HEK293 (cell line): ENCODE measurements around the gene TAS1R2.

Experiments
- TCF7L2 ChIP-seq: IDR thresholded peaks from 2 replicates; pipeline ENCODE4 v1.6.1; 2011; ENCODE audit warnings: low read depth, mild to moderate bottlenecking, inconsistent platforms, low read length, moderate library complexity, borderline replicate concordance
- YY1 ChIP-seq: fragments of 450-650 bp; formaldehyde crosslinking; IDR thresholded peaks from 2 replicates; pipeline ENCODE4 v1.5.1; 2018; ENCODE audit warnings: missing biosample characterization, missing genetic modification characterization
- ZFP3 ChIP-seq: fragments of 450-650 bp; formaldehyde crosslinking; IDR thresholded peaks from 2 replicates; pipeline ENCODE4 v1.5.1; 2016; ENCODE audit warnings: low read depth, missing biosample characterization, missing genetic modification characterization
- ZNF121 ChIP-seq: fragments of 450-650 bp; formaldehyde crosslinking; IDR thresholded peaks from 2 replicates; pipeline ENCODE4 v1.5.1; 2016; ENCODE audit warnings: missing biosample characterization, missing genetic modification characterization
- ZNF138 ChIP-seq: fragments of 450-650 bp; formaldehyde crosslinking; IDR thresholded peaks from 2 replicates; pipeline ENCODE4 v1.5.1; 2016; ENCODE audit warnings: missing biosample characterization, missing genetic modification characterization, borderline replicate concordance
- ZNF394 ChIP-seq: fragments of 450-650 bp; formaldehyde crosslinking; IDR thresholded peaks from 2 replicates; pipeline ENCODE4 v1.5.1; 2016; ENCODE audit warnings: missing biosample characterization, missing genetic modification characterization, mild to moderate bottlenecking, moderate library complexity, borderline replicate concordance
- TF ChIP-seq, protein P1 (sequence below): fragments of 450-650 bp; formaldehyde crosslinking; IDR thresholded peaks from 2 replicates; pipeline ENCODE4 v1.5.0; 2017; ENCODE audit warnings: missing biosample characterization, missing genetic modification characterization, borderline replicate concordance
- TF ChIP-seq, protein P2 (sequence below): fragments of 450-650 bp; formaldehyde crosslinking; IDR thresholded peaks from 2 replicates; pipeline ENCODE4; 2016; ENCODE audit warnings: missing biosample characterization, missing genetic modification characterization
- TF ChIP-seq, protein P3 (sequence below): fragments of 450-650 bp; formaldehyde crosslinking; IDR thresholded peaks from 2 replicates; pipeline ENCODE4 v1.5.1; 2017; ENCODE audit warnings: missing biosample characterization, mild to moderate bottlenecking, missing genetic modification characterization, moderate library complexity
- TF ChIP-seq, protein P4 (sequence below): fragments of 450-650 bp; formaldehyde crosslinking; IDR thresholded peaks from 2 replicates; pipeline ENCODE4 v1.5.1; 2016; ENCODE audit warnings: missing biosample characterization, missing genetic modification characterization
- TF ChIP-seq, protein P5 (sequence below): fragments of 450-650 bp; formaldehyde crosslinking; conservative IDR thresholded peaks from 2 replicates; pipeline ENCODE4 v1.5.1; 2016; ENCODE audit warnings: low read depth, missing biosample characterization, missing genetic modification characterization
- TF ChIP-seq, protein P6 (sequence below): fragments of 450-650 bp; formaldehyde crosslinking; IDR thresholded peaks from 2 replicates; pipeline ENCODE4 v1.5.1; 2017; ENCODE audit warnings: missing biosample characterization, missing genetic modification characterization

DNA sequence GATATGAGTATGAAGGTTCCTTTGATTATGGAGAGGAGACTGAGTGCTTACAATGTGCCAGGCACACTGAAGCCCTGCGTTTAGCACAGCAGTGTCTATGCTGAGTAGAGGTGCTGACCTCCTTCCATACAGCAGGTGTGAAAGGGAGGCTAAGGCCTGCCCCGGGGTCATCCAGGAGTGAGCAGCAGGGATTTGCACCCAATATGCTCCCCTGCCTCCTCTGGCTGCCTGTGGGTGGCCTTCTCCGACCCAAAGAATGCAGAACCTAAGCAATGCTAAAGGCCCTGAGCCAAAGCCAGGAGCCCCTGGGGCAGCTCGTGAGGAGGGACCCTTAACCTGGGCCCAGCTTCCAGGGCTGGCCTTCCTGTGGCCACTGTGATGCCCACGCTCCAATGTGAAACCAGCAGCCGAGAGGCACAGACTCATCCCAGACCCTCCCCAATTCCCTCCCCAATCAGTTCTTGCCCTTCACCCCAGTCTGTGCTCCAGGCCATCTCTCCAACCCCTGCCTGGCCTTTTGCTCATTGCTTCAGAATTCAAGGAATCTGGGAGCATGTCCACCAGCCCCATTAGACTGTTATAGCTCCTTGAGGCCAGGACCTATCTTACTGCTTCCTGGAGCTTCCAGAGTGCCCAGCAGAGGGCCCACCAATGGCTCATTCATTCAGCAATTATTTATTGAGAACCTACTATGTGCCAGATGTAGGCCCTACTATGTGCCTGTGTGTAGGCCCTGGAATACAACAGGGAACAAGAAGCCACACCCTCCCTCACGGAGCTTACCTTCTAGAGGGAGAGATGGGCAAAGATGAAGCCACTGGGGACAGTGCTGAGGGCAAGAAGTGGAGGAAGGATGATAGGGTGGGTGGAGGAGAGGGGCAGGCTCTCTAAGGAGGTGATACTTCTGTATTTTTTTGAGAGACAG lies 53.3 kb downstream of the TAS1R2 start:
- no peak for TF ChIP-seq ZNF138
- no peak for TF ChIP-seq YY1 (tag by site-specific recombination)
- TF ChIP-seq, protein P1, sequence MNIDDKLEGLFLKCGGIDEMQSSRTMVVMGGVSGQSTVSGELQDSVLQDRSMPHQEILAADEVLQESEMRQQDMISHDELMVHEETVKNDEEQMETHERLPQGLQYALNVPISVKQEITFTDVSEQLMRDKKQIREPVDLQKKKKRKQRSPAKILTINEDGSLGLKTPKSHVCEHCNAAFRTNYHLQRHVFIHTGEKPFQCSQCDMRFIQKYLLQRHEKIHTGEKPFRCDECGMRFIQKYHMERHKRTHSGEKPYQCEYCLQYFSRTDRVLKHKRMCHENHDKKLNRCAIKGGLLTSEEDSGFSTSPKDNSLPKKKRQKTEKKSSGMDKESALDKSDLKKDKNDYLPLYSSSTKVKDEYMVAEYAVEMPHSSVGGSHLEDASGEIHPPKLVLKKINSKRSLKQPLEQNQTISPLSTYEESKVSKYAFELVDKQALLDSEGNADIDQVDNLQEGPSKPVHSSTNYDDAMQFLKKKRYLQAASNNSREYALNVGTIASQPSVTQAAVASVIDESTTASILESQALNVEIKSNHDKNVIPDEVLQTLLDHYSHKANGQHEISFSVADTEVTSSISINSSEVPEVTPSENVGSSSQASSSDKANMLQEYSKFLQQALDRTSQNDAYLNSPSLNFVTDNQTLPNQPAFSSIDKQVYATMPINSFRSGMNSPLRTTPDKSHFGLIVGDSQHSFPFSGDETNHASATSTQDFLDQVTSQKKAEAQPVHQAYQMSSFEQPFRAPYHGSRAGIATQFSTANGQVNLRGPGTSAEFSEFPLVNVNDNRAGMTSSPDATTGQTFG (tag by site-specific recombination), result no peak
- TF ChIP-seq, protein P2, sequence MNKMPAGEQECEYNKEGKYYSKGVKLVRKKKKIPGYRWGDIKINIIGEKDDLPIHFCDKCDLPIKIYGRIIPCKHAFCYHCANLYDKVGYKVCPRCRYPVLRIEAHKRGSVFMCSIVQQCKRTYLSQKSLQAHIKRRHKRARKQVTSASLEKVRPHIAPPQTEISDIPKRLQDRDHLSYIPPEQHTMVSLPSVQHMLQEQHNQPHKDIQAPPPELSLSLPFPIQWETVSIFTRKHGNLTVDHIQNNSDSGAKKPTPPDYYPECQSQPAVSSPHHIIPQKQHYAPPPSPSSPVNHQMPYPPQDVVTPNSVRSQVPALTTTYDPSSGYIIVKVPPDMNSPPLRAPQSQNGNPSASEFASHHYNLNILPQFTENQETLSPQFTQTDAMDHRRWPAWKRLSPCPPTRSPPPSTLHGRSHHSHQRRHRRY, result no peak
- TF ChIP-seq, protein P3, sequence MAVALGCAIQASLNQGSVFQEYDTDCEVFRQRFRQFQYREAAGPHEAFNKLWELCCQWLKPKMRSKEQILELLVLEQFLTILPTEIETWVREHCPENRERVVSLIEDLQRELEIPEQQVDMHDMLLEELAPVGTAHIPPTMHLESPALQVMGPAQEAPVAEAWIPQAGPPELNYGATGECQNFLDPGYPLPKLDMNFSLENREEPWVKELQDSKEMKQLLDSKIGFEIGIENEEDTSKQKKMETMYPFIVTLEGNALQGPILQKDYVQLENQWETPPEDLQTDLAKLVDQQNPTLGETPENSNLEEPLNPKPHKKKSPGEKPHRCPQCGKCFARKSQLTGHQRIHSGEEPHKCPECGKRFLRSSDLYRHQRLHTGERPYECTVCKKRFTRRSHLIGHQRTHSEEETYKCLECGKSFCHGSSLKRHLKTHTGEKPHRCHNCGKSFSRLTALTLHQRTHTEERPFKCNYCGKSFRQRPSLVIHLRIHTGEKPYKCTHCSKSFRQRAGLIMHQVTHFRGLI (tag by site-specific recombination), result no peak
- no peak for TF ChIP-seq ZNF121 (tag by site-specific recombination)
- TF ChIP-seq, protein P4, sequence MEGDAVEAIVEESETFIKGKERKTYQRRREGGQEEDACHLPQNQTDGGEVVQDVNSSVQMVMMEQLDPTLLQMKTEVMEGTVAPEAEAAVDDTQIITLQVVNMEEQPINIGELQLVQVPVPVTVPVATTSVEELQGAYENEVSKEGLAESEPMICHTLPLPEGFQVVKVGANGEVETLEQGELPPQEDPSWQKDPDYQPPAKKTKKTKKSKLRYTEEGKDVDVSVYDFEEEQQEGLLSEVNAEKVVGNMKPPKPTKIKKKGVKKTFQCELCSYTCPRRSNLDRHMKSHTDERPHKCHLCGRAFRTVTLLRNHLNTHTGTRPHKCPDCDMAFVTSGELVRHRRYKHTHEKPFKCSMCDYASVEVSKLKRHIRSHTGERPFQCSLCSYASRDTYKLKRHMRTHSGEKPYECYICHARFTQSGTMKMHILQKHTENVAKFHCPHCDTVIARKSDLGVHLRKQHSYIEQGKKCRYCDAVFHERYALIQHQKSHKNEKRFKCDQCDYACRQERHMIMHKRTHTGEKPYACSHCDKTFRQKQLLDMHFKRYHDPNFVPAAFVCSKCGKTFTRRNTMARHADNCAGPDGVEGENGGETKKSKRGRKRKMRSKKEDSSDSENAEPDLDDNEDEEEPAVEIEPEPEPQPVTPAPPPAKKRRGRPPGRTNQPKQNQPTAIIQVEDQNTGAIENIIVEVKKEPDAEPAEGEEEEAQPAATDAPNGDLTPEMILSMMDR (tag by site-specific recombination), result no peak
- TF ChIP-seq, protein P5, sequence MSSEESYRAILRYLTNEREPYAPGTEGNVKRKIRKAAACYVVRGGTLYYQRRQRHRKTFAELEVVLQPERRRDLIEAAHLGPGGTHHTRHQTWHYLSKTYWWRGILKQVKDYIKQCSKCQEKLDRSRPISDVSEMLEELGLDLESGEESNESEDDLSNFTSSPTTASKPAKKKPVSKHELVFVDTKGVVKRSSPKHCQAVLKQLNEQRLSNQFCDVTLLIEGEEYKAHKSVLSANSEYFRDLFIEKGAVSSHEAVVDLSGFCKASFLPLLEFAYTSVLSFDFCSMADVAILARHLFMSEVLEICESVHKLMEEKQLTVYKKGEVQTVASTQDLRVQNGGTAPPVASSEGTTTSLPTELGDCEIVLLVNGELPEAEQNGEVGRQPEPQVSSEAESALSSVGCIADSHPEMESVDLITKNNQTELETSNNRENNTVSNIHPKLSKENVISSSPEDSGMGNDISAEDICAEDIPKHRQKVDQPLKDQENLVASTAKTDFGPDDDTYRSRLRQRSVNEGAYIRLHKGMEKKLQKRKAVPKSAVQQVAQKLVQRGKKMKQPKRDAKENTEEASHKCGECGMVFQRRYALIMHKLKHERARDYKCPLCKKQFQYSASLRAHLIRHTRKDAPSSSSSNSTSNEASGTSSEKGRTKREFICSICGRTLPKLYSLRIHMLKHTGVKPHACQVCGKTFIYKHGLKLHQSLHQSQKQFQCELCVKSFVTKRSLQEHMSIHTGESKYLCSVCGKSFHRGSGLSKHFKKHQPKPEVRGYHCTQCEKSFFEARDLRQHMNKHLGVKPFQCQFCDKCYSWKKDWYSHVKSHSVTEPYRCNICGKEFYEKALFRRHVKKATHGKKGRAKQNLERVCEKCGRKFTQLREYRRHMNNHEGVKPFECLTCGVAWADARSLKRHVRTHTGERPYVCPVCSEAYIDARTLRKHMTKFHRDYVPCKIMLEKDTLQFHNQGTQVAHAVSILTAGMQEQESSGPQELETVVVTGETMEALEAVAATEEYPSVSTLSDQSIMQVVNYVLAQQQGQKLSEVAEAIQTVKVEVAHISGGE (tag by site-specific recombination), result no peak
- TF ChIP-seq, protein P6, sequence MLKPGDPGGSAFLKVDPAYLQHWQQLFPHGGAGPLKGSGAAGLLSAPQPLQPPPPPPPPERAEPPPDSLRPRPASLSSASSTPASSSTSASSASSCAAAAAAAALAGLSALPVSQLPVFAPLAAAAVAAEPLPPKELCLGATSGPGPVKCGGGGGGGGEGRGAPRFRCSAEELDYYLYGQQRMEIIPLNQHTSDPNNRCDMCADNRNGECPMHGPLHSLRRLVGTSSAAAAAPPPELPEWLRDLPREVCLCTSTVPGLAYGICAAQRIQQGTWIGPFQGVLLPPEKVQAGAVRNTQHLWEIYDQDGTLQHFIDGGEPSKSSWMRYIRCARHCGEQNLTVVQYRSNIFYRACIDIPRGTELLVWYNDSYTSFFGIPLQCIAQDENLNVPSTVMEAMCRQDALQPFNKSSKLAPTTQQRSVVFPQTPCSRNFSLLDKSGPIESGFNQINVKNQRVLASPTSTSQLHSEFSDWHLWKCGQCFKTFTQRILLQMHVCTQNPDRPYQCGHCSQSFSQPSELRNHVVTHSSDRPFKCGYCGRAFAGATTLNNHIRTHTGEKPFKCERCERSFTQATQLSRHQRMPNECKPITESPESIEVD (tag by site-specific recombination), result no peak
- TF ChIP-seq TCF7L2, result no peak
- no peak for TF ChIP-seq ZFP3 (tag by site-specific recombination)
- TF ChIP-seq ZNF394 (tag by site-specific recombination), result no peak
